ENCODE results near the gene GABPB1.

DNA sequence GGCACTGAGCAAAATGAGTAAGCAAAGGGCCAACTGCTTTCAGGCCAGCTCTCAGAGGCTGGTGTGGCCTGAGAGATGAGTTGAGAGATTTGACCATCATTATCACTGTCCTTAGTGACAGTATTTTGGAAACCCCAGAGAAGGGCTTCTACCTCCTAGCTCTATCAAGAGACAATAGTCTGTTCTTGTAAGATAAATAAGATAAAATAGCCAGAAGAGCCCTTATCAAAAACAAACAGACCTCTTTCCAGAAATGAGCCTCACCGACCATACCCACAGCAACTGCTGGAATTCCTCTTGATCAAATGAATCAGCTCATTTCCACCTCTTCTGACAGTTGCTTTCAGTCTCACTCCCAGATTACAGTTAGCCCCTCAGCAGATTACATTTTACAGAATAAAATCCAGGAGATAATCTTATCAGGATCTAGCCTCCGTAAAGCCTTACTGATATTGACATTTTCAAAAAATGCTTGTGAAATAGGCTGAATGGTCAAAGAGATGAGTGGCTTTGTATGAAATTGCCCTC, 94.0 kb downstream of the GABPB1 start:
- TF ChIP-seq POLR2A (IDR thresholded peaks at IDR 0.05), result no peak
- TF ChIP-seq, protein P1, sequence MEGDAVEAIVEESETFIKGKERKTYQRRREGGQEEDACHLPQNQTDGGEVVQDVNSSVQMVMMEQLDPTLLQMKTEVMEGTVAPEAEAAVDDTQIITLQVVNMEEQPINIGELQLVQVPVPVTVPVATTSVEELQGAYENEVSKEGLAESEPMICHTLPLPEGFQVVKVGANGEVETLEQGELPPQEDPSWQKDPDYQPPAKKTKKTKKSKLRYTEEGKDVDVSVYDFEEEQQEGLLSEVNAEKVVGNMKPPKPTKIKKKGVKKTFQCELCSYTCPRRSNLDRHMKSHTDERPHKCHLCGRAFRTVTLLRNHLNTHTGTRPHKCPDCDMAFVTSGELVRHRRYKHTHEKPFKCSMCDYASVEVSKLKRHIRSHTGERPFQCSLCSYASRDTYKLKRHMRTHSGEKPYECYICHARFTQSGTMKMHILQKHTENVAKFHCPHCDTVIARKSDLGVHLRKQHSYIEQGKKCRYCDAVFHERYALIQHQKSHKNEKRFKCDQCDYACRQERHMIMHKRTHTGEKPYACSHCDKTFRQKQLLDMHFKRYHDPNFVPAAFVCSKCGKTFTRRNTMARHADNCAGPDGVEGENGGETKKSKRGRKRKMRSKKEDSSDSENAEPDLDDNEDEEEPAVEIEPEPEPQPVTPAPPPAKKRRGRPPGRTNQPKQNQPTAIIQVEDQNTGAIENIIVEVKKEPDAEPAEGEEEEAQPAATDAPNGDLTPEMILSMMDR (IDR thresholded peaks at IDR 0.05), result no peak

Data from body of pancreas (tissue), 4 donors.